Measurements from ENCODE around the gene MTPN.

The MTPN gene

DNA sequence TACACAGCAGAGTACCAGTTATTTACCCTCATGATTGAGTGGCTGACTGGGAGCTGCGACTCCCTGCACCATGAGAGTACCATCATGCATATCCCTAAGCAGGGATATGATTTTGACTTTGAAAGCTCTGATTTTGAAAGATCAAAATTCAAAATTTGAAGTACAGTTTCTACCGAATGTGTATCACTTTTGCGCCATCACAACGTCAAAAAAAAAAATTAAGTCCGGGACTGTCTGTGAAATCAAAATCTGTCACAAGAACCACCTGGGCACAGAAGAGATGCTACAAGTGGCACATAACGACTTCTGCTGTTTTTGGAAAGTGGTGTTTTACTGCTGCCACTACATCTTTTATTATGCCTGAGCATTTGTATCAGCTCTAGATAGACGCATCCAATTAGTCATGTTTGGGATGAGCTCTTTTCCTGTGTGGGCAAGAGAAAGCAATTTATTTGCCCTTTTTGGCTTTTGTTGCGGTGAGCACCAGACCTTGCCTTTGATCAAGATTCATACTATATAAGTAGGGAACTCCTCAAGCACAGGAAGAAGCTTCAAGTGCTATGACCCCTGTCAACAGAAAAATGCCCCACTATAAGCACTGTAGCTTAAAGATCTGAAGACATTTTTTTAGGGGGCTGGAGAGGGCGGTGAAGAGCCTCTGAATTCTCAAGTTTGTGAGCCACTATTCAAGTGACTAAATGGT is 10.7 kb downstream of the MTPN start:
- H3K9me3 ChIP-seq (ENCODE audit: control insufficient read depth in 1 of 2, low read length in 2 of 2) = no peaks in the 10 kb centered on the region
- H3K27ac ChIP-seq (ENCODE audit: low read length) = no peak overlapping the region
- peaks cover 0 to 11% of the 10 kb centered on the region in 2 donors for H3K4me1 ChIP-seq (ENCODE audit: control insufficient read depth in 1 of 2, insufficient read depth in 2 of 2, low read length in 2 of 2)
- H3K27me3 ChIP-seq (ENCODE audit: low read depth, low read length) = no peaks in the 10 kb centered on the region
- H3K36me3 ChIP-seq (ENCODE audit: control insufficient read depth in 1 of 2, insufficient read depth in 2 of 2, low read length in 2 of 2) = no peaks in the 10 kb centered on the region
- H3K4me3 ChIP-seq (ENCODE audit: low read depth in 1 of 2, low read length in 2 of 2) = no peak overlapping the region

DNA sequence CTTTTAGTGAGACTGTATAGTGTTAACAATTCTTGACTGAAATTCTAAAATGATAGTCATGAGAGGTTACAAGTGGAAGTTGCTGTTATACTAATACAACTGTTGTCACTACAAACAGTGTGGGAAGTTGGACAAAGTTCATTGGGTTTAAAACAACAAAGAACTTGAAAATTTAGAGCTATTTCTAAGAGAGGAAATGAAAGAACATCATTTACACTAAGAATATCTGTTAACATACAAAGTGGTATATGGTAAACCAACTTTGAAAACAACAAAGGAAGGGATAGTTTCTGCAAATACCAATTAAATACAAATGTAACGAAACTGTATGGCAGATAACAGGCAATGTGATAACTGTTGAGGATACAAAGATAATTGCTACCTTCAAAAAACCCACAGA is 11.6 kb downstream of the MTPN start:
- H3K36me3 ChIP-seq (ENCODE audit: control insufficient read depth in 1 of 2, insufficient read depth in 2 of 2, low read length in 2 of 2) = no peaks in the 10 kb centered on the region
- peaks cover 0 to 17% of the 10 kb centered on the region in 2 donors for H3K4me1 ChIP-seq (ENCODE audit: control insufficient read depth in 1 of 2, insufficient read depth in 2 of 2, low read length in 2 of 2)
- H3K9me3 ChIP-seq (ENCODE audit: control insufficient read depth in 1 of 2, low read length in 2 of 2) = no peaks in the 10 kb centered on the region
- H3K27ac ChIP-seq (ENCODE audit: low read length) = no peak overlapping the region
- no peak overlapping the region for H3K4me3 ChIP-seq (ENCODE audit: low read depth in 1 of 2, low read length in 2 of 2)
- no peaks in the 10 kb centered on the region for H3K27me3 ChIP-seq (ENCODE audit: low read depth, low read length)

DNA sequence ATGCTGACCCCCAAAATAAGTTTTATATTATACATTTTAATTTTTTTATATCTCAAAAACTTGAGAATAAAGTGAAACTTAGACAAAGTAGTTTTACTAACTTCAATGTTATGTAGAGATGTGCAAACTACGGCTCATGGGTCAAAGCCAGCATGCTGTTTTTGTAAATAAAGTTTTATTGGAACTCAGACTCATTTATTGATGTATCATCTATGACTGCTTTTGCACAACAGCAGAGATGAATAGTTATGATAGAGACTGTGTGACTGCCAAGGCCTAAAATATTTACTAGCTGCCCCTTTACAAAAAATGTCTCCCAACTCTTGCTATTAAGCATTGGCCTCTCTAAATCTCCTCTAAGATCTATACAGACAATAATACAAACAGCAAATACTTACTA is 12.4 kb downstream of the MTPN start:
- Histone ChIP-seq H3K4me1 (ENCODE audit: control insufficient read depth in 1 of 2, insufficient read depth in 2 of 2, low read length in 2 of 2) (peaks cover 0 to 21% of the 10 kb centered on the region in 2 donors), H3K4me3 (ENCODE audit: low read depth in 1 of 2, low read length in 2 of 2) (no peak overlapping the region), H3K36me3 (ENCODE audit: control insufficient read depth in 1 of 2, insufficient read depth in 2 of 2, low read length in 2 of 2) (no peaks in the 10 kb centered on the region), H3K27me3 (ENCODE audit: low read depth, low read length) (no peaks in the 10 kb centered on the region), H3K27ac (ENCODE audit: low read length) (no peak overlapping the region), H3K9me3 (ENCODE audit: control insufficient read depth in 1 of 2, low read length in 2 of 2) (no peaks in the 10 kb centered on the region)

DNA sequence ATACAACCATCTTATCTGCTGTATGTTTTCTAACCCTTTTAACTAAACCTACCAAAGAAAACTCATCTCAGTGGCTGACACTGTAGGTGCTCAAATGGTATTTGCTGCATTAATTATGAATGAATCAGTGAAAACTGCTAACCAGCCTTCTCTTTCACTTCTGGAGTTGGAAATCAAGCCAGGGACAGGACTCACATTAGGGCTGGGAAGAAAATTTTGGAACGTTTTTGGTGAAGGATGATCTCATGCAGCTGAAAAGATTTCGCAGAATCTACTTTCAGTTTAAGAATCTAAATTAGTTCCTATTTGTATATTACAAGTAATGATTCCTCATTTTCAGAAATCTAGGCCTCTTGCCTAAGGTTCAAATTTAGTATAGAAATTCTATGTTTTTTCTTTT is 12.9 kb downstream of the MTPN start:
- no peaks in the 10 kb centered on the region for H3K9me3 ChIP-seq (ENCODE audit: control insufficient read depth in 1 of 2, low read length in 2 of 2)
- no peak overlapping the region for H3K4me3 ChIP-seq (ENCODE audit: low read depth in 1 of 2, low read length in 2 of 2)
- H3K4me1 ChIP-seq (ENCODE audit: control insufficient read depth in 1 of 2, insufficient read depth in 2 of 2, low read length in 2 of 2) = peaks cover 0 to 21% of the 10 kb centered on the region in 2 donors
- H3K27ac ChIP-seq (ENCODE audit: low read length) = no peak overlapping the region
- H3K27me3 ChIP-seq (ENCODE audit: low read depth, low read length) = no peaks in the 10 kb centered on the region
- no peaks in the 10 kb centered on the region for H3K36me3 ChIP-seq (ENCODE audit: control insufficient read depth in 1 of 2, insufficient read depth in 2 of 2, low read length in 2 of 2)

DNA sequence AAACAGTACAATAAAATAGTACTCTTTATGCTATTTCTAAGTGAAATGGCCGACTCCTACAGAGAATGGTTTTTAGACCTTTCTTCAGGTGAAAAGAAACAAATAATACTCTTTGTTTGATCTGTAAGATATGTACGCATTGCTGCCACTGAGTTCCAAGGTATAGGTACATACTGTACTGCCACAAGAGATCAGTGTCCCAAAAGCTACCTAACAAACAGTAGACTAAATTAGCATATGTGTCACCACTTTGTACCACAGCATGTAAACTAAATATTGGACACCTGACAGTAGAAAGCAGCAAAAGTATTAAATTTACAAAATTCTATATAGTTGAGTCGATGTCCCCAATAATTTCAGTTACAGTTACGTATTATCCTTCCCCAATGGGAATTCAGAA is 14.4 kb downstream of the MTPN start:
- Histone ChIP-seq H3K9me3 (ENCODE audit: control insufficient read depth in 1 of 2, low read length in 2 of 2) (no peaks in the 10 kb centered on the region), H3K36me3 (ENCODE audit: control insufficient read depth in 1 of 2, insufficient read depth in 2 of 2, low read length in 2 of 2) (no peaks in the 10 kb centered on the region), H3K27me3 (ENCODE audit: low read depth, low read length) (no peaks in the 10 kb centered on the region), H3K4me1 (ENCODE audit: control insufficient read depth in 1 of 2, insufficient read depth in 2 of 2, low read length in 2 of 2) (peaks cover 0 to 21% of the 10 kb centered on the region in 2 donors), H3K4me3 (ENCODE audit: low read depth in 1 of 2, low read length in 2 of 2) (no peak overlapping the region), H3K27ac (ENCODE audit: low read length) (no peak overlapping the region)

DNA sequence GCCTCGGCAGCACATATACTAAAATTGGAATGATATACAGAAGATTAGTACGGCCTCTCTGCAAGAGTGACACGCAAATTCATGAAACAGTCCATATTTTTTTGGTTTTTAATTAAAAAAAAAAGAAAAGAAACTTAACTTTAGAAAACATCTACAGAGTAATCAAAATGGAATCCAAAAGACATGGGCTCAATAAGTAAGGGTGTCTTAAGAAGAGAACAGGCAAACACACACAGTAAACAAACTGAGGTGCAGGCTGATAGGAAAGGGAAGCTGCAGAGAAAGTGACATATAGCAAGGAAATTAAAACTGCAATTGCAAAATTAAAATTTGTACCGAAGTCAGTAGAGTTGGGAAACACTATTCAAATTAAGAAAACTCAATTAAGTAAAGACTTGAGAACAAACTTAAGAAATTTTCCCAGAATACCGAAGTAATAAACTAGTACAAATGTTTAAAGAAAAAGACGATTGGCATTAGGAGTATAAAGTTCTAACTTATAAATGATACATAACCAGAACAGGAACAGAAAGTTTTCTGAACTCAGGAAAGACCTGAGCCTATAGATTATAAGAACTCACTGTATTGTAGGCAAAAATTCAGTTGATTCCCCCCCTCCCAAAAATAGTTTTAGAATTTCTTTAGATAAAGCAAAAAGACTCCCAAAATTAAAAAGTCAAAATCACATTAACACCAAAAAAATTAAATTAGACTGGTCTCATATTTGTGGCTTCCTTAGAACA is 16.3 kb downstream of the MTPN start:
- Histone ChIP-seq H3K27me3 (ENCODE audit: low read depth, low read length) (no peaks in the 10 kb centered on the region), H3K27ac (ENCODE audit: low read length) (no peak overlapping the region), H3K36me3 (ENCODE audit: control insufficient read depth in 1 of 2, insufficient read depth in 2 of 2, low read length in 2 of 2) (no peaks in the 10 kb centered on the region), H3K9me3 (ENCODE audit: control insufficient read depth in 1 of 2, low read length in 2 of 2) (no peaks in the 10 kb centered on the region), H3K4me1 (ENCODE audit: control insufficient read depth in 1 of 2, insufficient read depth in 2 of 2, low read length in 2 of 2) (peaks cover 0 to 17% of the 10 kb centered on the region in 2 donors), H3K4me3 (ENCODE audit: low read depth in 1 of 2, low read length in 2 of 2) (no peak overlapping the region)

DNA sequence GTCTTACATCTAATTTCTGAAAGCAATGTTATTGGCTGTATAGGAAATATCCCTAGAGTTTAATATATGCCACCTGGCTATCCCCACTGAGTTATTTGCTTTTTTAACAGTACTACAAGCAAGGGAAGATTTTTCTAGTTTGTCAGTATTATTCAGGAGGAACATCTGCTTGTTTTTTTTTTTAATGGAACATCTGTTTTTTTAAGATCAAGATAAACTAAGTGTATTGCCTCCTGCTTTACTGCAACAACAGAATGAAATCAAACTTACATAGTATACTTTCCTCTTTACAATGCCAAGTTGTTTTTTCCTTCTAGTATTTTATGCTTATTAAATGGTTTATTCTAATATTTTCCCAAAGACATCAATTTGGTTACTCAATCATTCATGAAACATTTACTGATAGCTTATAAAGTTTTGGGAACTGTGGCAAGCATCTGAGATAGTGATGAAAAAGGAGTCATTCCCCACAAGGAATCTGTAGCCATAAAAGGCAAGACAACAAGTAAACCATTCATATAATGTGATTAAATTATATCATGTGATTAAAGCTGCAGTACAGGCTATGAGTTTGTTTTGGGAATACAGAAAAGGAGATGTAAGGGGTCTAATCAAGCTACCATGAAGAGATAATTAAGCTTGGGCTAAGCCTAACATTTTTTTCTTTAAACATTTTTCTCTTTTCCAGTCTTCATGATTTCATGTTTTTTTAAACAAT is 17.4 kb downstream of the MTPN start:
- Histone ChIP-seq H3K27ac (ENCODE audit: low read length) (no peak overlapping the region), H3K9me3 (ENCODE audit: control insufficient read depth in 1 of 2, low read length in 2 of 2) (no peaks in the 10 kb centered on the region), H3K4me3 (ENCODE audit: low read depth in 1 of 2, low read length in 2 of 2) (no peak overlapping the region), H3K36me3 (ENCODE audit: control insufficient read depth in 1 of 2, insufficient read depth in 2 of 2, low read length in 2 of 2) (no peaks in the 10 kb centered on the region), H3K4me1 (ENCODE audit: control insufficient read depth in 1 of 2, insufficient read depth in 2 of 2, low read length in 2 of 2) (peaks cover 0 to 16% of the 10 kb centered on the region in 2 donors), H3K27me3 (ENCODE audit: low read depth, low read length) (no peaks in the 10 kb centered on the region)

DNA sequence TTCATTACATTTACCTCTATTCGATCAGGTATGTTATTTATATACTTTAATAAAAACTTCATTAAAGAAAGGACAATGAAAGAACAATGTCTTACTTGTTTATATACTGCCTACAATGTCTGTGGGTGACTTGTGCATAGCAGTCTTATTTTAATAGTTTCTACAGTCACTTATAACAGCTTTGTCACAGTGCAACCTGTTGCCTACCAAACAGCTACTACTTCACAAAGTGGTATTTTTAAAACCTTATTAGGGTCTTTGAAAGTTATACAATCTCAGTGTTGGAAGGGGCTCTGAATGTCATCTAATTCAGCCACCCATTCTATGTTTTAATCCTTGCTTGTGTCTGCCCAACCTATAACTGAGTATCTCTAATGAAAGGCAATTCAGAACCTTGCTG is 19.0 kb downstream of the MTPN start:
- Histone ChIP-seq H3K4me3 (ENCODE audit: low read depth in 1 of 2, low read length in 2 of 2) (no peak overlapping the region), H3K27me3 (ENCODE audit: low read depth, low read length) (no peaks in the 10 kb centered on the region), H3K4me1 (ENCODE audit: control insufficient read depth in 1 of 2, insufficient read depth in 2 of 2, low read length in 2 of 2) (peaks cover 0 to 15% of the 10 kb centered on the region in 2 donors), H3K36me3 (ENCODE audit: control insufficient read depth in 1 of 2, insufficient read depth in 2 of 2, low read length in 2 of 2) (no peaks in the 10 kb centered on the region), H3K27ac (ENCODE audit: low read length) (no peak overlapping the region), H3K9me3 (ENCODE audit: control insufficient read depth in 1 of 2, low read length in 2 of 2) (no peaks in the 10 kb centered on the region)

DNA sequence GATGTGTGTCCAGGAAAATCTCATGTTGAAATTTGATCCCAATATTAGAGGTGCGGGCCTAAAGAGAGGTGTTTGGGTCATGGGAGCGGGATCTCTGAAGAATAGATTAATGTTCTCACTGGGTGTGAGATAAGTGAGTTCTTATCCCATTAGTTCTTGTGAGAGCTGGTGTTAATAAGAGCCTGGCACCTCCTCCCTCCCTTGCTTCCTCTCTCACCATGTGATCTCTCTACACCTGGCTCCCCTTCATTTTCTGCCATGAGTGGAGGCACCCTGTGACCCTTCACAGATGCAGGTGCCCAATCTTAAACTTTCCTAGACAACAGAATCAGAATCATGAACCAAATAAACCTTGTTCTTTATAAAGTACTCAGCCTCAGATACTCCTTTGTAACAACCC is 19.5 kb downstream of the MTPN start:
- no peaks in the 10 kb centered on the region for H3K27me3 ChIP-seq (ENCODE audit: low read depth, low read length)
- peaks cover 0 to 11% of the 10 kb centered on the region in 2 donors for H3K4me1 ChIP-seq (ENCODE audit: control insufficient read depth in 1 of 2, insufficient read depth in 2 of 2, low read length in 2 of 2)

DNA sequence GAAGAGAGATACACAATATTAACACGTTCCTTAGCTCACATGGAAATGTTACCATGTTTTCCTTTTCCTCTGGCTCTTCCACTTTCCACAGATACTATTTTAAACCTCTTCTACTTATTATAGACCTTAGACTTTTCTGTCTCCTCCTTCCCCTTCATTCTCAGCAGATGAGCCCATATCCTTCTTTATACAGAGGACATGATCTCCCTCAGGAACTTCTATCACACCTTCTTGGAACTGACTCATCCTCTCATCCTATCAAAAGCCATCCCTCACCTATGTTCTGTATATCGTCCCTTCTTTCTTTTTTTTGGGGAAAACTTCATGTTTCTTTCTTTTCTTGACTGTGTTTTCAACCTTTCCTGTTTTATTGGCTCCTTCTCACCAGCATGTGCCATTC is 20.8 kb downstream of the MTPN start:
- H3K36me3 ChIP-seq (ENCODE audit: control insufficient read depth in 1 of 2, insufficient read depth in 2 of 2, low read length in 2 of 2) = peaks cover 0 to under 1% of the 10 kb centered on the region in 2 donors
- no peaks in the 10 kb centered on the region for H3K9me3 ChIP-seq (ENCODE audit: control insufficient read depth in 1 of 2, low read length in 2 of 2)

More for the DNA sequence above, 19.5 kb downstream of the MTPN start:
- no peak overlapping the region for H3K4me3 ChIP-seq (ENCODE audit: low read depth in 1 of 2, low read length in 2 of 2)
- no peaks in the 10 kb centered on the region for H3K9me3 ChIP-seq (ENCODE audit: control insufficient read depth in 1 of 2, low read length in 2 of 2)
- no peak overlapping the region for H3K27ac ChIP-seq (ENCODE audit: low read length)
- no peaks in the 10 kb centered on the region for H3K36me3 ChIP-seq (ENCODE audit: control insufficient read depth in 1 of 2, insufficient read depth in 2 of 2, low read length in 2 of 2)

DNA sequence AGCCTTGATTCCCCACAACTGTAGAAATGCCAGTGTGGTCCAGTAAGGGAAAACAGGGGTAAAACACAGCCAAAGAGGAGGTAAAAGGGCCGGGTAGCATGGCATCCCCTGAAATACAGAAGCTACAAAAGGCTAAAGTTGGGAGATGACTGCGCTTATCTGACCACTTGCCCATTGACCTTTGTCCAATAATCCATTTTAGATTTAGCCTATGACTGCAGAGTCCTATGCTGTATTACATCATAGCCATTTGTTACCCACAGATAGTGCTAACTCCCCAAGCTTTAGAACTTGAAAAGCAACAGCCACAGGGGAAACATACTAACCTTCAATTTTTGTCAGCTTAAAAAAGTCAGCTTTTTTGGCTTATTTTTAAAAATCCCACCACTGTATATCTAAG is 26.2 kb downstream of the MTPN start:
- Histone ChIP-seq H3K4me1 (ENCODE audit: control insufficient read depth in 1 of 2, insufficient read depth in 2 of 2, low read length in 2 of 2) (no peaks in the 10 kb centered on the region), H3K4me3 (ENCODE audit: low read depth in 1 of 2, low read length in 2 of 2) (no peak overlapping the region), H3K9me3 (ENCODE audit: control insufficient read depth in 1 of 2, low read length in 2 of 2) (no peaks in the 10 kb centered on the region), H3K36me3 (ENCODE audit: control insufficient read depth in 1 of 2, insufficient read depth in 2 of 2, low read length in 2 of 2) (peaks cover 22 to 24% of the 10 kb centered on the region in 2 donors), H3K27ac (ENCODE audit: low read length) (no peak overlapping the region), H3K27me3 (ENCODE audit: low read depth, low read length) (no peaks in the 10 kb centered on the region)

More for the DNA sequence above, 20.8 kb downstream of the MTPN start:
- H3K27ac ChIP-seq (ENCODE audit: low read length) = no peak overlapping the region
- H3K27me3 ChIP-seq (ENCODE audit: low read depth, low read length) = no peaks in the 10 kb centered on the region
- no peak overlapping the region for H3K4me3 ChIP-seq (ENCODE audit: low read depth in 1 of 2, low read length in 2 of 2)
- H3K4me1 ChIP-seq (ENCODE audit: control insufficient read depth in 1 of 2, insufficient read depth in 2 of 2, low read length in 2 of 2) = peaks cover 0 to 10% of the 10 kb centered on the region in 2 donors

All from muscle layer of duodenum (tissue), 2 donors.